ENCODE measurements around the gene RSKR.

- TF ChIP-seq EZH2 (IDR thresholded peaks at IDR 0.05) (no peak), POLR2AphosphoS5 (IDR thresholded peaks at IDR 0.05; ENCODE audit: borderline replicate concordance, low read depth, low read length) (no peak)
Measured at GRCh38 chr17:28648698-28649097, 34.7 kb upstream of the RSKR start.

Data from SK-N-MC (cell line).